HuH-7 (cell line): ENCODE data around the gene CYB561.
"Not testable (repeated sequence)": the region's sequence is repeated elsewhere in the genome, so short reads cannot be mapped to it uniquely, and the experiment has no call there.

Source experiments
- DNase-seq: peaks from one replicate; pipeline ENCODE4 v3.0.0; 2011; ENCODE audit warnings: low spot score

Gene CYB561

GRCh38 chr17:63479495-63480184 is 33.5 kb upstream of the CYB561 start:
- DNase-seq, result no peak

DNA sequence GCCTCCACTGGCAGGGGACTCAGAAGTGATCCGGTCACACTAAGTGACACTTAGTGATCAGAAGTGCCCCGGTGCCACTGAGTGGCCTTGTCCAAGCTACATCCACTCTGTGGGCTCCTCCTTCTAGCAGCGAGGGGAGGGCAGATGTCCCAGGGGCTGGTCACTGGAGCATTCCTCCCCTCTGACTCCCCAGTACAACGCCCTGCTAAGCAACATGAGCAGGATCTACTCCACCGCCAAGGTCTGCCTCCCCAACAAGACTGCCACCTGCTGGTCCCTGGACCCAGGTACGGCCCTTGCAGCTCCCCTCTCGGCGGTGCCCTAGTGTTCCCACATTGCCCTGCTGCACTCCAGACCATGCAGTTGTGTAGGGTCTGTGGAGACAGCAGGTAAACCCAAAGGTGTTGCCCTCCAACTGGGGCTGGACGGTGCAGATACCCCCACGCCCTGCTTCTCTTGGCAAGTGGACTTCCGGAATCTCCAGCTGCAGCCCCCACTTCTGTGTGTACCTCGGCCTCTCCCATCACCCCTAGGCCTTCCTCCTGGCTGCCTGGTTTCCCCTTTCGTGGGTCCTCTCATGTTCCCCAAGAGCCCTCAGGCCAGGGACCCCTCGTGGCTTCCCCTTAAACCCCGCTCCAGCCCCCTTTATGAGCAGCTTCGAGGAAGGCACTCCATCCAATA is 32.8 kb upstream of the CYB561 start:
- peak; percentile 98 for DNase-seq

DNA sequence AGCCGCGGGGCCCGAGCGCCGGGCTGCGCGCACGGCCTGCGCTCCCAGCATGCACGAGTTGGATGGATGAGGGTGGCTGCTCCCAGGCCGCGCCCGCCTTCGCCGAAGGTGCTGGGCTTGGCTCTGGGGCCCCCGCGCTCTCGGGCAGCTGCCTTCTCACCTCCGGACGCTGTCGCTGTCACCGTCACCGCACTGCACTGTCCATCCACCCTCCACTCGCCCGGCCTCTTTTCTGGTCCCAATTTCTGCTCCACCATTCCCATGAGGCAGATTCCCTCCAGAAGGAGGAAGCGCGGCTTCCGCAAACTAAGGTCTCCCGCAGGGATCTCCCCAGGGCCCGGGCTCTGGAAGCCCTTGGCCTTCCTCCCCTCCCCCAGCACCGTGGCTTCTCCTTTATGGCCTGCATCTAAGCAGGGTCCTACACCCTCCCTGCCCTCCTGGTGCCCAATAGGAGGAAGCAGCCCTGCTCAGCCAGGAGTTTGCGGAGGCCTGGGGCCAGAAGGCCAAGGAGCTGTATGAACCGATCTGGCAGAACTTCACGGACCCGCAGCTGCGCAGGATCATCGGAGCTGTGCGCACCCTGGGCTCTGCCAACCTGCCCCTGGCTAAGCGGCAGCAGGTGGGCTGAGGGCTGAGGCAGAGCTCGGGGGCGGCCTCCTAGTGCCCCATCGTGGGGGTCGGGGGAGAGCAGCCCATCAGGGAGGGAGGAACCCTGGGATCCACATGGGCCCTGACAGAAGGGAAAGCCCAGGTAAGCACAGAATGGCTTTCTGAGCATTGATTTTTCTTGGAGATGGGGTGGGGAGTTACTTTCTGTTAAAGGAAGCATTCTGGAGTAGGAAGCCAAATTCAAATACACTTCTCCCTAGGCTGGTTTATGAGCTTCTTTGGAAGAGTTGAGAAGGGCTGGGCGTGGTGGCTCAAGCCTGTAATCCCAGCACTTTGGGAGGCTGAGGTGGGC is 31.7 kb upstream of the CYB561 start:
- DNase-seq, result peak; percentile 42

DNA sequence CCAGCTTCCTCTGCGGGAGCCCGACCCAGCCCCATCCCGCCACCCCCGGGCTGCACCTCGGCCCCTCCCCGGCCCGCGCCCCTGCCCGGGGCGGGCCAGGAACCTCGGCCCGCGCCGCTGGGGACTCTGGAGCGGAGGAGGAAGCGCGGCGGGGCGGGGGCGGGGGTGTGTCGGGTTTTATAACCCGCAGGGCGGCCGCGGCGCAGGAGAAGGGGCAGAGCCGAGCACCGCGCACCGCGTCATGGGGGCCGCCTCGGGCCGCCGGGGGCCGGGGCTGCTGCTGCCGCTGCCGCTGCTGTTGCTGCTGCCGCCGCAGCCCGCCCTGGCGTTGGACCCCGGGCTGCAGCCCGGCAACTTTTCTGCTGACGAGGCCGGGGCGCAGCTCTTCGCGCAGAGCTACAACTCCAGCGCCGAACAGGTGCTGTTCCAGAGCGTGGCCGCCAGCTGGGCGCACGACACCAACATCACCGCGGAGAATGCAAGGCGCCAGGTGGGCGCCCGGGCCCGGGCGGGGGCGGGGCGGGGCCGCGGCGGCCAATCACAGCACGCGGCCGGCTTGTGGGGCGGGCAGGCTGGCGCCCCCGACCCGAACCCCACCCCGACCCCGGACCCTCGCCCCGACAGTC is 30.9 kb upstream of the CYB561 start, which contains the start of gene ACE:
TSS of gene ACE (plus strand) at position 208 of the 626 bp plus-strand sequence. CDS start at position 242, 34 bp downstream.
- peak; percentile 71 for DNase-seq

DNA sequence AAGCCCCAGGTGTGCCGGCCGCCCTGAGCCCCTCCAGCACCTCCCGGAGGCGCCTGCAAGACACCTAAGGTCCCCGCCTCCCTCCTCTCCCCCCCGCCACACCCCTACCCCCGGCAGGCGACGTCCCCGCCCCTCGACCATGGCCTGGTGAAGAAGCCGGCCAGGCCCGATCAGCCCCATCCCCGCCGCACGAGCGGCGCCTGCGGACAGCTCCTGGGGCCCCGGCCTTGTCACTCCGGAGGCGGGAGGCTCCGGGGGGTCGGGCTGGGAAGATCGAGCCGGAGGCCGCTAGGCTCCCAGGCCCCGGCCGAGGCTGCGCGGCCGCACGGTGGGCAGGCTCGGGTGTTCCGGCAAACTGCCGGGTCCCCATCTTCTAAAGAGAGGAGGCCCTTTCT is 30.4 kb upstream of the CYB561 start:
- peak; percentile 72 for DNase-seq

DNA sequence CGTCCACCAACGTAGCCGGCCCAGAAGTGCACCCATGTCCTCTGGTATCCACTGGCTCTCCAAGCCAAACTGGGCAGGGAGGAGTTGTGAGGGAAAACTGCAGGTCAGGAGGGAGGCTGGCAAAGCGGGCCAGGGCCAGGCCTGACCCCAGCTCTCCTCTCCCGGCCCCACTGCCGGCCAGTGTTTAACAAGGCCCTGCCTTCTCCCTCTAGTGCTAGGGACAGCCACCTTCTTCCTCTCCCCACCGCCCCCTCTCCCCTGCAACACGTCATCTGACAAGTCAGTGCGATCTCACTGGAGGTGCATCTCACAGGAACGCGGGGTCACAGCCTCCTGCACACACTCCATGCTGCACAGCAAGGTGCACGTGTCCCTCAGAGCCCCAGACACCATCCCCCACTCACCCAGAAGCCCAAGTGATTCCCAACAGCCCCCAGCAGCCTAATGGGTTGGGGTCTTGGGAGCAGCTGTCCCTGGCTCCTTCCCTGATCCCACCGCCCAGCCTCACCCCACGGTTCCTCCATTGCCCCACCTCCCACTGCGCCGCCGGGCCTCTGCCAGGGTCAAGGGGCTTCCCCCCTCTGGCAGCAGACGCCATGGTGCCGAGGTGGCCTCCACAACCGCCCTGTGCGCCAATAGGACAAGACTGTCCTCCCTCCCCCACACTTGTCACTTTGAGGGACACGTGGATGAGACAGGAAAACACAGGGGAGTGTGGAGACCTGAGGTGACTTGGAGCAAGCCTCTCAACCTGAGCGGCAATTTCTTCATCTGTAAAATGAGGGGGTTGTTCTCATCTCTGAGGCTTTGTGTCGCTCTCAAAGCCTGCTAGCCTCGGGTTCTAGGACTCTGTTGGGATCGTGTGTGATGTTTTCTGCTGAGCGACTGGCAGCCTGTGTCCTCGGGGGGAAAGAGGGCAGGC is 29.6 kb upstream of the CYB561 start:
- DNase-seq, result no peak

GRCh38 chr17:63474586-63475460 is 28.7 kb upstream of the CYB561 start:
- no peak for DNase-seq

DNA sequence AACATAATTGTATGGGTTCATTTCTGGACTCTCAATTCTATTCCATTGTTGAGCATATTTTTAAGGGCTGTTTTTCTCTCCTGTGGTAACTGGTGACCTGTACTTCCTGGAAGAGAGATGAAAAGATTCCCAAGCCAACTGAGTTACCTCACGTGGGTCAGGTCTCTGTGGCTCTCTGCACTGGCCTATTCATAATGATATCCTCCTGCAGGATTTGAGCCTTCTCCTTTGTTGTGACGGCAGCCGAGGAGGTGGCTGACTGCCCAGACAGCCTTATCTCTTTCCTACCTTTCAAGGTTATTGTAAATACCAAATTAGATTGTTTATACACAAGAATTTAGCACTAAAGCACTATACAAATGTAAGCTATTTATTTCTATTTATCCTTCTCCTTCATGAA is 28.1 kb upstream of the CYB561 start:
- DNase-seq, result no peak

DNA sequence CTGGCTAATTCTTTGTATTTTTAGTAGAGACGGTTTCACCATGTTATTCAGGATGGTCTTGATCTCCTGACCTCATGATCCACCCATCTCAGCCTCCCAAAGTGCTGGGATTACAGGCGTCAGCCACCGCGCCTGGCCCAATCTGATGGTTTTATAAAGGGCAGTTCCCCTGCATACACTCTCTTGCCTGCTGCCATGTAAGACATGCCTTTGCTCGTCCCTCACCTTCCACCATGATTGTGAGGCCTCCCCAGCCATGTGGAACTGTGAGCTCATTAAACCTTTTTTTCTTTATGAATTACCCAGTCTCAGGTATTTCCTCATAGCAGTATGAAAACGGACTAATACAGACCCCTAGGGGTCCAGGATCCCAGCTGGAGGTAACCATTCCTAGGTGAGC is 22.0 kb upstream of the CYB561 start:
- not testable (repeated sequence) for DNase-seq

GRCh38 chr17:63464691-63465236 is 18.7 kb upstream of the CYB561 start:
- DNase-seq, result no peak

- DNase-seq, result no peak
Measured at GRCh38 chr17:63463771-63464170, 17.7 kb upstream of the CYB561 start.

- DNase-seq, result no peak
Measured at GRCh38 chr17:63460018-63460417, 13.9 kb upstream of the CYB561 start.

GRCh38 chr17:63458478-63458877 is 12.4 kb upstream of the CYB561 start:
- DNase-seq, result no peak

- DNase-seq, result no peak
Measured at GRCh38 chr17:63455417-63455816, 9.3 kb upstream of the CYB561 start.

DNA sequence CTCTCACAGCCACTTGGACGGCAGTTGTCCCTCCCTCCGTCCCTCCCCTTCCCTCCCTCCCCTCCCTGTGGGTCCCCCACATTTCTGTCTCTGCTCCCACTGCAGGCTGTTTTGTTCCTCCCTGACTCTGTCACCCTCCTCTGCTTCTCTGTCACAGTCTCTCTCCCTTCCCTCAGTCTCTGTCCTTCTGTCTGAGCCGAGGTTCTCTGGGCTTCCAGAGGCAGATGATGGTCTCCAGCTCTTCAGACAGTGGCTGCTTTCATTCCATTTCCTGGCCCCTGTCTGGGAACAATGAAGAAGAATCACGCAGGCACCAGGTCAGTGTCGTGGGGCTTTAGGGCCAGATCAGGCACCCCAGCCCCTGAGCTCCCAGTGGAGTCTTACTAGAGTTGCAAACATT is 8.8 kb upstream of the CYB561 start:
- no peak for DNase-seq

GRCh38 chr17:63454357-63454756 is 8.3 kb upstream of the CYB561 start:
- DNase-seq, result not testable (repeated sequence)

GRCh38 chr17:63452962-63453551 is 7.0 kb upstream of the CYB561 start:
- DNase-seq, result no peak

GRCh38 chr17:63452046-63452961 is 6.2 kb upstream of the CYB561 start:
- no peak for DNase-seq
